Measurements from ENCODE around the gene SOS2. TPM values are rescaled to one million over a fixed set of nuclear protein-coding genes. Genes with fewer than 3 reads are reported as not detected.

SOS2 gene
- total RNA-seq, 4 donors from 2014 or later, result 39.4 to 50.2 (median 41.5) TPM

- no peak for TF ChIP-seq CTCF (IDR thresholded peaks at IDR 0.05; ENCODE audit: low read depth)
These were observed 18.7 kb downstream of the SOS2 start for GRCh38 chr14:50212726-50213125.

- no peak for TF ChIP-seq CTCF (IDR thresholded peaks at IDR 0.05; ENCODE audit: low read depth)
These were observed 21.3 kb downstream of the SOS2 start for GRCh38 chr14:50210074-50210473.

GRCh38 chr14:50198499-50198898 is 32.9 kb downstream of the SOS2 start:
- TF ChIP-seq CTCF (IDR thresholded peaks at IDR 0.05; ENCODE audit: low read depth), result no peak

GRCh38 chr14:50191499-50191898 is 39.9 kb downstream of the SOS2 start:
- no peak for TF ChIP-seq CTCF (IDR thresholded peaks at IDR 0.05; ENCODE audit: low read depth)

GRCh38 chr14:50186107-50186506 is 45.3 kb downstream of the SOS2 start:
- no peak for TF ChIP-seq CTCF (IDR thresholded peaks at IDR 0.05; ENCODE audit: low read depth)

GRCh38 chr14:50173891-50174290 is 57.5 kb downstream of the SOS2 start:
- TF ChIP-seq CTCF (IDR thresholded peaks at IDR 0.05; ENCODE audit: low read depth), result no peak

- TF ChIP-seq CTCF (IDR thresholded peaks at IDR 0.05; ENCODE audit: low read depth), result no peak
These were observed 59.5 kb downstream of the SOS2 start for GRCh38 chr14:50171895-50172294.
